SHP77 (cell line): Measurements from ENCODE around the gene NSMCE4A.
"Not testable (repeated sequence)": the region's sequence is repeated elsewhere in the genome, so short reads cannot be mapped to it uniquely, and the experiment has no call there.

ENCODE experiments used
- DNase-seq, 2 experiments: peaks; one replicate each; lab custom pipeline; 2025; lab: John Stamatoyannopoulos, UW

NSMCE4A gene

DNA sequence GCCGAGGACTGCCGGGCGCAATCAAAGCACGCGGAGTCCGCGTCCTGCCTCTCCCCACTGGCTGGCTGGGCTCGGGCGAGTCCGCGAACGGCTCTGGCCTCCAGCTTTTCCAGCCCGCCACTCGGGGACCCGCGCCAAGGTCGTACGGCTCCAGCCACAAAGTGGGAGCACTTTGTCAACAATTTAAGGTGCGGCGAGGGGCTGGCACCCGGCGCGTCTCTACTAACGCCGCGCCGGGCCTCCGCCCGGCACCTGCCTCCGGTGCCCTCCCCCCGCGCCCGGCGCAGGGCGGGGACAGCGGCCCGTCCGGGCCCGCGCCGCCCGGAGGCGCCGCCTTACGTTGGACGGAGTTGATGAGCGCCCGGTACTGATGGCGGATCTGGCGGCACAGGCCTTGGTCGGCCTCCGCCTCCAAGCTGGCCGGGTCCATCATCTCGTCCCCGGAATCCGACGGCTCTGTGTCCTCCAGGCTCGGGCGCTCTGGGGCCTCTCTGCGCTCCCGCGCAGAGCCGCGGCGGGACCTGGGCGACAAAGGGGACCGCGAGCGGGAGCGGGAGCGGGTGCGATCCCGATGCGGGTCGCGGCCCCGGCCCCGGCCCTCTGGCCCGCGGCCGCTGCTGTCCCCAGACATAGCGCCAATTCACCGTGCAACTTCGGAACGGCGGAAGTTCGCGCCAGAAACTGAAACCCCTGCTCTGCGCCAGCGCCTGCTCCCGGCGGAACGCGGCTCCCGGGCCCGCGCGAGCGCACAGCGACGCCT lies at the start of gene NSMCE4A:
Gene NSMCE4A (minus strand): TSS at position 683 of the 760 bp plus-strand sequence. CDS start 52 bp downstream, at position 631.
- DNase-seq, result peak; percentile 44 to 77

- not testable (repeated sequence) for DNase-seq
Observed at GRCh38 chr10:122023257-122023656, 48.2 kb upstream of the NSMCE4A start.

DNA sequence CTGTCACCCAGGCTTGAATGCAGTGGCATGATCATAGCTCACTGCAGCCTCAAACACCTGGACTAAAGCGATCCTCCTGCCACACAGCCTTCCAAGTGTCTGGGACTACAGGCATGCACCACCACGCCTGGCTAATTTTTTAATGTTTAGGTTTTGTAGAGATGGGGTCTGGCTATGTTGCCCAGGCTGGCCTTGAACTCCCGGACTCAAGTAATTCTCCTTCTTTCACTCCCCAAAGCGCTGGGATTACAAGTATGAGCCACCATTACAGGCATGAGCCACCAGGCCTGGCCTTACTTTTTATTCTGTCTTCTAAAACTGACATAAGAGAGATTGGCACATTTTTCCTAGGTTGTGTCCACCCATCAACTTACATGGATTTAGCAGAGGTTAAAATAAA lies 47.3 kb upstream of the NSMCE4A start:
- DNase-seq, result no peak

- no peak for DNase-seq
Observed at GRCh38 chr10:122021828-122022227, 46.8 kb upstream of the NSMCE4A start.

GRCh38 chr10:122021379-122021778 lies 46.4 kb upstream of the NSMCE4A start:
- no peak for DNase-seq

DNA sequence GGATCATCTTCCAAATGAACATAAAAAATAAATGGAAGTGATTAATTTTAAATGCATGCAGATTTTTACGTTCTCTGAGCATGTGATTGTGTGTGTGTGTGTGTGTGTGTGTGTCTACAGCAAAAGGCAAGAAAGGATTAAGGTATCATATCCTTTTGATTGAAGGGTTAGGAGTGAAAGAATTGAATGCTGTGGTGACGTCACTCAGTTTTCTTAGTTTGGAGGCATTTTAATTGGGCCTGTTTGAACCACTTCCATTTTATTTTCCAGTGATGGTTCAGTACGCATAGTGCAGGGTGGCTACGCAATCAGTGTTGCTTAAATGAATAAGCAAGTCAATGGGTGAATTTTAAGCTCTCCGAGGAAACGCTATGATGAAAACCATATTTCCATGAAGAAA lies 45.2 kb upstream of the NSMCE4A start:
- DNase-seq, result no peak

GRCh38 chr10:122019414-122019975 lies 44.5 kb upstream of the NSMCE4A start:
- peak; percentile 37 to 59 for DNase-seq

DNA sequence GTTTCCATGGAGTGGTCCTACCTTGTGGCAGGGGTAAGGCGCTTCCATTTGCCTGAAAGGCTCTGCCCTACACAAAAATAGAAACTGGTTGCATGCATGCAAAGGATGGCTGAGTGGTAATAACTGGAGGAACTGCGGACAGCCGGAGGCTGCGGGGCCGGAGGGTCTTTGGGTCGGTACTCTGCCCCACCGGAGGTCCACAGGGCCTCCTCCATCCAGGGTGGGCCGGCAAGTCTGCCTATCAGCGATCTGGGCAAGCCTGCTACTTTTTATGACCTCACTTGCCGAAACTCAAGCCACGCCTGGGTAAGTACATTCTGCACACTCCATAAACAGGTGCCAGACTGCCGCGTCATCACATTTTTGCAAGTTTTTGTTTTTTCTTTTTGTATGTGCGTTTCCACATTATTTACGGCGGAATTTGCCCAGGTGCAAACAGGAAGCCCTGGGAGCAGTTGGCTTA lies 44.0 kb upstream of the NSMCE4A start:
- peak; percentile 35 to 37 for DNase-seq

GRCh38 chr10:122018491-122018890 lies 43.5 kb upstream of the NSMCE4A start:
- no peak for DNase-seq

- DNase-seq, result peak in 1 of 2 experiments; percentile 13
Observed at GRCh38 chr10:122017926-122018325, 42.9 kb upstream of the NSMCE4A start.

DNA sequence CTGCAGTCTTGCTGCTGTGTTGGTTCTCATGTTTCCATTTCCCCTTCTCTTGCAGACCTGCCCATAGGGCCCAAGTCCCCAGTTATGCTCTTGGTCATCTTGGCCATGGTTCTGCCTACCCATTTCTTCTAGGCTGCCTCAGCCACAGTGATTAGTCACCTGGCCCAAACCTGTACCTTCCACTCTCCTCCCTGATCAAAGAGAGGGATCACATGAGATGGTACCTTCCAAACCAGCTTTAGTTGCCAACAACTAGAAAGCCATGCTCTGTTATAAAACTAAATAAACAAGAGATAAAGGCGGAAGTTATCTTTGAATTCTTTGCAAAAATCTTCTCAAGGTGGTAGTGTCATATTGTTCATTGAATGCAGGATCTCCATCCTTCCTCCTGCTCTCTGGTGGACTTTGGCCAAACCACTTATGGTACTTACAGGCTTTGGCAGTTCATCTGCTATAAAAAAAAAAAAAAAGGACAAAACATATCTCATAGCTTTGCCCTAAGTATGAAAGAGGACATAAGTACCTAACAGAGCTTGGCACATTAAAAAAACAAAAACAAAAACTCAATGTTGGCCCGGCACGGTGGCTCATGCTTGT lies 39.7 kb upstream of the NSMCE4A start:
- no peak for DNase-seq

- no peak for DNase-seq
Observed at GRCh38 chr10:122013311-122013780, 38.3 kb upstream of the NSMCE4A start.

GRCh38 chr10:122012731-122013130 lies 37.7 kb upstream of the NSMCE4A start:
- no peak for DNase-seq

DNA sequence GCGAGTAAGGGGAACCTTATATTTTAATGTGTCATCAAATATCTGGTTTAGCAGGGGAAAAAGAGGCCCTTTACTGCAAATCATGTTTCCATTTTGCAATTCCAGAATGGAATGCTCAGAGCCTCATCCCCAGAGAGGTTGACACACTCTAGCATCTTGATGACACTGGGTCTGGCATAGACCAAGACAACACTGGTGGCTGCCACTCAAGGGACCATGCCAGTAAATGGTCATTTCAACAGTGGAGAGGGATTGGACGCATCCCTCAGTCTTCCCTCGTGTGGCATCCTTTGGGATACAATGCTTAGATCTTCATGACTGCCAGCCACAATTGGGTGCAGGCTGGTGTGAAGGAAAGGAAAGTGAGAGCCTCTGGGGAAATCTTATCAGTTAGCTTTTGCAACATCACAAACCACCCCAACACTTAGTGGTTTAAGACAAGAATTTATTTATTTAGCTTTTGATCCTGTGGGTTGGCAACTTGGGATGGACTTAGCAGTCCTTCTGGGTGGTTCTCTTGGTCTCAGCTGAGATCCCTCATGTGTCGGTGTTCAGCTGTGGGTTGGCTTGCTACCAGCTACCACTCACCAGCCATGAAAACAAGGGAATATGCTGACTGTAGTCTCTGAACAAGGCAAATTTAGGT lies 35.5 kb upstream of the NSMCE4A start:
- DNase-seq, result no peak

DNA sequence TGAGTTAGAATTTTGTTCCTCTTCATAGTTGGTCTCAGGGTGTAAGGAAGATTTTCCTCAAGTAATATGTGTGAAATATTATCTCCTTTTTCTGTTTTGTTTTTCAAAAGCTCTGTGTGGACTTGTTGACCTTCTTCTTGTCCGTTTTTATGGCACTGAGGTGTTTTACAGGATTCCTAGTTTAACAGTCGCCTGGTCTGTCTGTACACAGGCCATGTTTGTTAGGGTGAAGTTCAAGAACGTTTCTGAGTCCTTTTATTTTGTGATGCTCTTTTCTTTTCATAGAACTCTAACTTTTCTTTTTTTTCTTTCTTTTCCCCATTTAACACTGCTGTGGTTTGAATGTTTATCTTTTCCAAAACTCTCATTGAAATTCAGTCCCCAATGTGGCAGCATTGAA lies 32.4 kb upstream of the NSMCE4A start:
- no peak for DNase-seq

- DNase-seq, result no peak
Observed at GRCh38 chr10:122001698-122002097, 26.7 kb upstream of the NSMCE4A start.

- no peak for DNase-seq
Observed at GRCh38 chr10:121999301-121999700, 24.3 kb upstream of the NSMCE4A start.

DNA sequence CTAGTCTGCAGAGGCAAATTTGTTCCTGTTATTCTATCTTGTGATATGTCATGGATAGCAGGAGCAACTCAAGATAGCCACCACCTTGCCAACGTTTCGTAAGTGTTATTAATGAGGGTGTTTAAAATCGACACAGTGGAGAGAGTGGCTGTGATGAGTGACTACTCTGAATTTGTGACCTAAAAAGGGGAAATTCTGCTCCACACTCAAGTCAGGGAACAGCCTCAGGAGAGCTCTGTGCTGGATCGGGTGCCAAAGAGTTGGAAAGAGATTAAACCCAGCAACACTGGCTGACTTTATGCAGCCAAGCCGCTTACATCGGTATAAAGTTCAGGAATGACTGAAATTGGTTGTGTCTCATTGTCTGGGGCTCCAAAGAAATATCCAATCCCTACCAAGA lies 23.4 kb upstream of the NSMCE4A start:
- no peak for DNase-seq

GRCh38 chr10:121994429-121994941 lies 19.5 kb upstream of the NSMCE4A start:
- DNase-seq, result no peak

DNA sequence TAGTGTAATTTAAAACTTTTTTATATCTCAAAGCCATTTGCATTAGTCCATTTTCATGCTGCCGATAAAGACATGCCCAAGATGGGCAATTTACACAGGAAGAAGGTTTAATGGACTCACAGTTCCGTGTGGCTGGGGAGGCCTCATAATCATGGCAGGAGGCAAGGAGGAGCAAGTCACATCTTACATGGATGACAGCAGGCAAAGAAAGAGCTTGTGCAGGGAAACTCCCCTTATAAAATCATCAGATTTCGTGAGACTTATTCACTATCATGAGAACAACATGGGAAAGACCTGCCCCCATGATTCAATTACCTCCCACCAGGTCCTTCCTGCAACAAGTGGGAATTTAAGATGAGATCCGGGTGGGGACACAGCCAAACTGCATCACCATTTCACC lies 16.7 kb upstream of the NSMCE4A start:
- not testable (repeated sequence) for DNase-seq

GRCh38 chr10:121990015-121990677 lies 15.1 kb upstream of the NSMCE4A start:
- no peak for DNase-seq
